Measurements from ENCODE around the gene CHRDL2.

GRCh38 chr11:74778581-74778980, 47.4 kb upstream of the CHRDL2 start:
- no peak for TF ChIP-seq ZNF274 (IDR thresholded peaks at IDR 0.05; ENCODE audit: low read depth, low read length)
- TF ChIP-seq YY1 (IDR thresholded peaks at IDR 0.05; ENCODE audit: insufficient read depth, insufficient read length): no peak
- no peak for TF ChIP-seq SUZ12 (IDR thresholded peaks at IDR 0.05; ENCODE audit: extremely low read depth, insufficient read depth, insufficient read length)

Data from NT2/D1 (cell line).